ENCODE results near the gene F5.
"Not testable (repeated sequence)": the region's sequence is repeated elsewhere in the genome, so short reads cannot be mapped to it uniquely, and the experiment has no call there.

Gene F5

GRCh38 chr1:169550294-169550693, 36.0 kb downstream of the F5 start:
- no peak overlapping the region for H3K4me3 ChIP-seq (ENCODE audit: low read depth, low read length)
- DNase-seq (ENCODE audit: low read depth) = peak; percentile 12
- TF ChIP-seq, protein P1, sequence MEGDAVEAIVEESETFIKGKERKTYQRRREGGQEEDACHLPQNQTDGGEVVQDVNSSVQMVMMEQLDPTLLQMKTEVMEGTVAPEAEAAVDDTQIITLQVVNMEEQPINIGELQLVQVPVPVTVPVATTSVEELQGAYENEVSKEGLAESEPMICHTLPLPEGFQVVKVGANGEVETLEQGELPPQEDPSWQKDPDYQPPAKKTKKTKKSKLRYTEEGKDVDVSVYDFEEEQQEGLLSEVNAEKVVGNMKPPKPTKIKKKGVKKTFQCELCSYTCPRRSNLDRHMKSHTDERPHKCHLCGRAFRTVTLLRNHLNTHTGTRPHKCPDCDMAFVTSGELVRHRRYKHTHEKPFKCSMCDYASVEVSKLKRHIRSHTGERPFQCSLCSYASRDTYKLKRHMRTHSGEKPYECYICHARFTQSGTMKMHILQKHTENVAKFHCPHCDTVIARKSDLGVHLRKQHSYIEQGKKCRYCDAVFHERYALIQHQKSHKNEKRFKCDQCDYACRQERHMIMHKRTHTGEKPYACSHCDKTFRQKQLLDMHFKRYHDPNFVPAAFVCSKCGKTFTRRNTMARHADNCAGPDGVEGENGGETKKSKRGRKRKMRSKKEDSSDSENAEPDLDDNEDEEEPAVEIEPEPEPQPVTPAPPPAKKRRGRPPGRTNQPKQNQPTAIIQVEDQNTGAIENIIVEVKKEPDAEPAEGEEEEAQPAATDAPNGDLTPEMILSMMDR (IDR thresholded peaks at IDR 0.05; ENCODE audit: low read depth, low read length, missing control alignments) = peak; percentile 36

GRCh38 chr1:169548282-169548681, 38.0 kb downstream of the F5 start:
- H3K4me3 ChIP-seq (ENCODE audit: low read depth, low read length) = no peak overlapping the region
- TF ChIP-seq, protein P1 (IDR thresholded peaks at IDR 0.05; ENCODE audit: low read depth, low read length, missing control alignments) = no peak
- no peak for DNase-seq (ENCODE audit: low read depth)

DNA sequence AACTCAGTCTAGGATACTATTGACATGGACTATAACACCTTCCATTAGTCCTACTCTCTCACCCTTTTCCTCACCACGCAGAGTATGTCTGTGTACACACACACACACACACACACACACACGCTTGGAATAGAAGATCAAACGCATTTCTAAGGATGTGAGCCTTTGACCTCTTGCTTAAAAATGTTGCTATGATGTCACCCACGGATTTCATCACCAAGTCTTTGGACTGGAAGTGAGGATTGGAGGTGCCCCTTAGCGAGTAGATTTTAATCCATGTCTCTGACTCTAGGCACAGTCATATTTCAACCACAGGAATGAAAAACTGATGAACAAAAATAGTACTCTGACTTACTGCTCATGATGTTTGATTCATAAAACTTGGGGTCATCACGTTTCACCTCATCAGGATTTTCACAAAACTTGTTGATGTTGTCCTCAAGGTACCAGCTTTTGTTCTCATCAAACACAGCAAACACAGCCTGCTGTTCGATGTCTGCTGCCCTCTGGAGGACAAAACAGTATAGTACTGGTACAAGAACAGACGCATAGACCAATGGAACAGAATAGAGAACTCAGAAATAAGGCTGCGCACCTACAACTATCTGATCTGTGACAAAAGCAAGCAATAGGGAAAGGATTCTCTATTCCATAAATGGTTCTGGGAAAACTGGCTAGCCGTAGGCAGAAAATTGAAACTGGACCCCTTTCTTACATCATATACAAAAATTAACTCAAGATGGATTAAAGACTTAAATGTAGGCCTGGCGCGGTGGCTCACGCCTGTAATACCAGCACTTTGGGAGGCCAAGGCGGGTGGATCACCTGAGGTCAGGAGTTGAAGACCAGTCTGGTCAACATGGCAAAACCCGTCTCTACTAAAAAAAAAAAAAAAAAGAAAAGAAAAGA, 39.9 kb downstream of the F5 start:
- DNase-seq (ENCODE audit: low read depth) = peak; percentile 42
- H3K4me3 ChIP-seq (ENCODE audit: low read depth, low read length) = no peak overlapping the region
- TF ChIP-seq, protein P1 (IDR thresholded peaks at IDR 0.05; ENCODE audit: low read depth, low read length, missing control alignments) = peak; percentile 70

DNA sequence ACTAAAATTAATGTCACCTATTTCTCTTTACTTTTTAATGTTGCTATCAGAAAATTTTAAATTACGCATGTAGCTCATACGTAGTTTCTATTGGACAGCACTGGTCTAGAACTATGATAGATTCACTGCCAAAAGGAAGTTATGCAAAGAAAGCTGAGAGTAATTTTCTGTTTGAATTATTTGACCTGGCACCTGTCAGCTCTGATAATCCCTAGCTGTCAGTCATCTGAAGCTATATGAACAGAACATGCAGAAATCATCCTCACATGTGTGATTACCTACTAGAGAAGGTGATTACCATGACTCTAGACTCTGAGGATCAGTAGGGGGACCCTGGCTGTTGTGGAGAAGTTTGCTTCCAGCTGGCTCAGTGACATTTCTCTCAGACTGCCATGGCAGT, 40.8 kb downstream of the F5 start:
- no peak overlapping the region for H3K4me3 ChIP-seq (ENCODE audit: low read depth, low read length)
- TF ChIP-seq, protein P1 (IDR thresholded peaks at IDR 0.05; ENCODE audit: low read depth, low read length, missing control alignments) = no peak
- no peak for DNase-seq (ENCODE audit: low read depth)

DNA sequence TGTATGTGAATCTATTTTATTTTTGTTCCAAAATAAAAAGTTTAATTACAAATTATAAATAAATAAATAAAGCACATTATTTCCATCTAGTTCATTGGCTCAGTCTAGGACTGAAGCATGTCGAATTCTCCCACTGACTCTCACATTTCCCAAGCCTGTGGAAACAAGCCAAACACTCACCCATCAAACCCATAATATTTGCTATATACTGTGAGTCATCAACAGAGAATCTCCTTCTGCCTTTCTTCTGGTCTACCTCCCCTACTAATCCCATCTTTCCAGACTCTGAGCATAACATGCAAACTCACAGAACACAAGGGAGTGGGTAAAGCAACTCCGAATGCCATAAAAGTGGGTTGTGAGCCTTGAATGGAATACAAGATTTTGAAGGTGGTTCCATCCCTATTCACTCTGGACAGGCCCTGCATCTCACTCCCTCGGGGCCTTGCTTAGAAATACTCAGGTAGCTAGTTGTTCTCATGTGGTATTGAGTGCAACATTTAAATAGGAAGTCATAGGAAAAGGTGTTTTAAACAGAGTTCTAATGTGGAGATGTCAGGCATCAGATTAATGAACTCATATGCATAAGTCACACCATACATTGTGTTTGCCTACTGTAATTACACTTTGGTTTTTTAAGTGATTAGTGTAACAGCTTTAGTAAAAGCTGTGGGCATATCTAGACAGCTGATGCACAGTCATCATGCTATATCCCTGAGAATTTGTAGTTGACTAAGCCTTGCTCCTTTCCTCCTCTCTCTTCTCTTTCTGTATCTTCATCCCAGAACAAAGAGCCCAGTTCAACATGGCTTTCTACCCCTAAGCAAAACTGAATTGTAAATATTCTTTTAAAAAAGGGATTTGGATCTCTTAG, 47.0 kb downstream of the F5 start:
- no peak for DNase-seq (ENCODE audit: low read depth)
- no peak overlapping the region for H3K4me3 ChIP-seq (ENCODE audit: low read depth, low read length)
- TF ChIP-seq, protein P1 (IDR thresholded peaks at IDR 0.05; ENCODE audit: low read depth, low read length, missing control alignments) = no peak

- TF ChIP-seq, protein P1 (IDR thresholded peaks at IDR 0.05; ENCODE audit: low read depth, low read length, missing control alignments) = no peak
- no peak for DNase-seq (ENCODE audit: low read depth)
- no peak overlapping the region for H3K4me3 ChIP-seq (ENCODE audit: low read depth, low read length)
These were observed 51.6 kb downstream of the F5 start for GRCh38 chr1:169534653-169535052.

- not testable (repeated sequence) for H3K4me3 ChIP-seq (ENCODE audit: low read depth, low read length); DNase-seq (ENCODE audit: low read depth)
These were observed 52.6 kb downstream of the F5 start for GRCh38 chr1:169533528-169534190.

All from GM12864 (cell line).